HG03521 (cell line): ENCODE measurements around the gene HRH4.
A peak's percentile ranks its signal among the peaks of the same experiment; 100 is the strongest.

ENCODE experiments used
- ATAC-seq: cut with Tn5 transposase; IDR thresholded peaks from one replicate; pipeline ENCODE4 v1.9.1; 2021; ENCODE audit warnings: mild to moderate bottlenecking, moderate library complexity; ENCODE audit not compliant: unreplicated experiment

Gene HRH4

GRCh38 chr18:24462838-24463775, 2.7 kb downstream of the HRH4 start:
- ATAC-seq = no peak

- ATAC-seq = no peak
Measured at GRCh38 chr18:24465486-24465885, 5.0 kb downstream of the HRH4 start.

GRCh38 chr18:24466771-24467170, 6.3 kb downstream of the HRH4 start:
- no peak for ATAC-seq

GRCh38 chr18:24470022-24470618, 9.7 kb downstream of the HRH4 start:
- ATAC-seq = no peak

DNA sequence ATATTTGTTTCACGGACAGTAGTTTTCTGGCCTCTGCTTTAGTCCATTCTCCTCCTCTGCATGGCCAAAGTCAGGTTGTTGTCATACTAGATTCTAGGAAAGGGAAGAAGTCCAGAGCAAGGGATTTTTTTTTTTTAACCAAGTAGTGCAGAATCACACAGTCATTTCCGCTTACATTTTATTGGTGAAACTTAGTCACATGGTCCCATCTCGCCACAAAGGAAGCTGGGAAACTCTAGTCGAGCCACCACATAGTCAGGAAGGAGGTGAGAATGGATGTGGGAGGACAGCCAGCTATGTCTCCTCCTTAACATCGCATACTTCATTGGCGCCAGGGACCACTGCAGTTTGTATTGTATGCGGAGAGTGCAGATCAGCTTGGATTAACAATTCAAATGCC, 10.4 kb downstream of the HRH4 start:
- ATAC-seq = no peak

- no peak for ATAC-seq
Measured at GRCh38 chr18:24472591-24472990, 12.2 kb downstream of the HRH4 start.

DNA sequence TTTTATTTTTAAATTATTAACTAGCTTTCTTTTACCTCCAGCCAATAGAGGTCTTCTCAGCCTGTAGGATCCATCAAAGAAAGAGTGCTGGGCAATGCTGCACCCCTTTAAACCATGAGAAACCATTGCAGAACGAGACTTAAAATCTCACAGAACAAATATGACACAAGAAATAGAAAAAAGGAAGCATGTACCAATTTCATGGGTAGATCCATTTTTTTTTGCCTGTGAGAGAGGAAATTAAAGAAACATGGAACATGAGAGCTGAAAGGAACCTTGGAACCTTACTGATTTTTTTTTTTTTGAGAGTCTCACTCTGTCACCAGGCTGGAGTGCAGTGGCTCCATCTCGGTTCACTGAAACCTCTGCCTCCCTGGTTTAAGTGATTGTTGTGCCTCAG, 14.0 kb downstream of the HRH4 start:
- no peak for ATAC-seq

- no peak for ATAC-seq
Measured at GRCh38 chr18:24475926-24476589, 15.6 kb downstream of the HRH4 start.

DNA sequence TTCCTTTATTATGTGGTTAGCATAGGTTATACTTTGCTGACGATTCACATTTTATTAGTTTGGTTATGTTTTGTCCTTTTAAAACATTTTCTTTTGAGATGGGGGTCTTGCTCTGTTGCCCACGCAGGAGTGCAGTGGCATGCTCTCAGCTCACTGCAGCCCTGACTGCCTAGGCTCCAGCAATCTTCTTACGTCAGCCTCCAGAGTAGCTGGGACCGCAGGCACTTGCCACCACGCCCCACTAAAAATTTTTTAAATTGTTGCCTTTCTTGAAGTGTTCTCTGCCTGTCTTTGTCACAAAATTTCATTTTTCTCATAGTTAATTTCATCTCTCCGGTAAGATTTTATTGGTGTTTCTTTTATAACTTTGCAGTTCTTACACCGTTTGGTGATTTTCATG, 18.9 kb downstream of the HRH4 start:
- no peak for ATAC-seq

- no peak for ATAC-seq
Measured at GRCh38 chr18:24482821-24483220, 22.4 kb downstream of the HRH4 start.

GRCh38 chr18:24485681-24486080, 25.2 kb downstream of the HRH4 start:
- no peak for ATAC-seq

DNA sequence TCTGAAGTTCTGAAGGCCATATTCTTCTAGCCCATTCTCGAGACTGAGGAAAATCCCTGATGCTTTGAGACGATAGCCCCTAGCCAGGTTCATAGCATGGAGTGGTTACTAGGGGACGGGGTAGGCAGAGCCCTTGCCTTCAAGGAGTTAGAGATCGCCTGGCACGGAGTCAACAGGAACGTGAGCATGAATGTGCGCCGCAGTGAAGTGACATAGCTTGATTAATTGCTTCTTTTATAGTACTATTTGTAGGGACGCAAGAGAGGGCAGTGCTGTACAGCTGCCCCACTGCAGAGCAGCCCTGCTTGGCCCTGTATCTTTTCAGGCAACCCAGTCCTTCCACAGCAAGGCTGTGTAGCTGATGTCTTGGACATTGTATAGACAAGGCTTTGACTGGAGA, 26.2 kb downstream of the HRH4 start:
- ATAC-seq = no peak

DNA sequence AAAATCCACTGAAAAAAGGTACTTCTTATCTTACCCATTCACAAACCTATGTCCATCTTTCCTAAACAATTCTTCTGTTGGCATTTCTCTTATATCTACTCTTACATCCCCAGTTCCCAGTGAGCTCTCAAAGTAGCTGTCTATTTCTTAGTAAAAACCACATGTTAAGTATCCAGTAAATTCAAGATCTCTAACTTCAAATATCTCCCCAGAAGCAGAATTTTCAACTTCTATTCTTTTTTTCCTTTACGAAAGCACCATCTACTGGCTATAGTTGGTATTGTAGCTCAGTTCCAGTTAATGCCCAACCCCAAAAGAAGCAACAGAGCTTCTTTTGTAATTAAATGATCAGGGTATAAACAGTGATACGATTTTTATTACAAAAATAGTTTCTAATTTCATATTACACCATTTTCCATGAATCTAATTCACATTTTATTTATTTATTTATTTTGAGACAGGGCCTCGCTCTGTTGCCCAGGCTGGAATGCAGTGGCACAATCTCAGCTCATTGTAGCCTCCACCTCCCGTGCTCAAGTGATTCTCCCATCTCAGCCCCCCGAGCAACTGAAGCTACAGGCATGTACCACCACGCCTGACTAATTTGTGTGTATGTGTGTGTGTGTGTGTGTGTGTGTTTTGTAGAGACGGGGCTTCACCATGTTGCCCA, 28.5 kb downstream of the HRH4 start:
- ATAC-seq = no peak

- no peak for ATAC-seq
Measured at GRCh38 chr18:24490539-24490938, 30.1 kb downstream of the HRH4 start.

GRCh38 chr18:24491927-24492834, 31.7 kb downstream of the HRH4 start:
- peak; percentile 75 for ATAC-seq

DNA sequence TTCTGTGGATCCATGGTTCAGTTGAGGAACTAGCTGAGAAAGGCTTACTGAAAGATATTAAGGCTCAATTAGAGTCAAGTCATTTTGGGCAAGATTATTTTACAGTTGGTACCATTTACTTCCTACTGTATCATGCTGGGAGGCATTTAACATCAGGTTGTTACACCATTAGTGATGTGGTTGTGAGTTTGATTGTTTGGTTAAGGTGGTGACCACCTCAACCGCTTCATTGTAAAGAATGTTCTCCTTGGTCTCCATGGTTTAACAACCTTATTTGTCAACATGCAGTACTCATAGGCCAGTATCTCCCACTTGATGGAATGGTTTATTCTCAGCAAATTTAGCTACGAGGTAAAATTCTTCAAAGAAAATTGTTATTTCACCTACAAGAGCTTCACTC, 34.1 kb downstream of the HRH4 start:
- no peak for ATAC-seq

DNA sequence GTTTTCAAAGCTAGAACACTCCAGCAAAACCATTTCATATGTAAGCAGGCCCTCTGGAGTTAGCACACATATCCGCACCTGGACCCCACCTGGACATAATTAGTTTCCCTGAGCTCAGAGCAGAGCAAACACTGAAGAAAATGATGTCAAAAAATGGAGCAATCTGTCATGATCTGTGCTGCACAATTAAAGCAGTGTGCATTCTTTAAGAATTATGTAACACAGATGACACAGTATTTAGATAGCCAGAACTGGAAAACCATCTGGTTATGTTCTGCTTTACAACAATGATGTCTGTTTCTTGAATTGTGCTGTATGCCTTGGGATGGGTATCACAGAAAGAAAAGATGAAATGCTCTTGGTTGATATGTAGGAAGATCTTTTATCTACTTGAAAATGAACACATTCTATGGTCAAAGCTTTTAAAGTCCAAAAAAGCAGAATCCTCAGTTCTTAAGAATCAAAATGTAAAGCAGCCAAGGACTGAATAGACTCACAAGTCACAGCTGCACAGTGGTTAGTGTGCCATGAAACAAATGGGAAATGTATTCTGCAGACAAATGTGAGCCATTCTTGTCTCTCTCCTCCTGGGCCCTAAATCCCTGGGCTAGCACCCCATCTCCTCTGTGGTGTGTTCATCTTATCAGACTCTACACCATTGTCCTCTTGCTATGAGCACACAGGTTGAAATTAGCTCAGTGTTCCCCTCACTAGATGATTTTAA, 36.8 kb downstream of the HRH4 start:
- ATAC-seq = no peak

DNA sequence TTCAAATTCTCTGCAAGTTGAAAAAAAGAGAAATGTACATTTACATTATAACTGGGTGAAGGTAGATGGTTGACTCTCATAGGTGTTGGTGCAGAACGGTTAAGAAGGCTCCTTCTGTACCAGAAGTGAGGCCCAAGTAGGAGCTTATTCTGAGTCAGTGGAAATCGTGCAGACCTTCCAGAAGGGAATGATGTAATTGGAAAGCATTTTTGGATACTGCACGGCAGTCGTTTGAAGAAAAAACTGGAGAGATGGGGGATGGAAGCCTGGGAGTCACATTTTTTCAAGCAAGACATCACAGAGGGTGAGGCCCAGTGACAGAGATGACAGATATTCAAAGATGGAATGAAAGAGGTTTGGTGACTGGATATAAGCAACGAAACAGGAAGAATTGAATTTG, 39.4 kb downstream of the HRH4 start:
- no peak for ATAC-seq

GRCh38 chr18:24500217-24500616, 39.8 kb downstream of the HRH4 start:
- no peak for ATAC-seq

DNA sequence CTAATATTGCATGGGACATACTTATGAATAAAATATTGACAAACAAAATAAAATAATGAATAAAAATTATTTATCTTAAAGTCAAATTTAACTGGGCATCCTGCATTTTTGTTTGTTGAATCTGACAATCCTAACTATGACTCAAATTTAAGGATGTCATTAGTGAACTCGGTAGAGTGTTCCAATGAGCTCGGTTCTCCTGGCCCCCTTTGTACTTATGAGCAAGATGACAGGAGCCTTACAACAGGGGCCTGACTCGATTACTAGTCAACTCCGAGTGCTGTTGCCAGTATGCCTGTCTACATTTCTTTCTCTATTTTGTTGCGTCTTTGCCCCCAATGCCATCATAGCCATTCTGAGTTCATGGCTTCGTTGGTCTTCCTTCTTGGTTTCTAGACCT, 40.3 kb downstream of the HRH4 start:
- ATAC-seq = no peak
